Measurements from ENCODE around the gene CHRND. TPM values are rescaled to one million over a fixed set of nuclear protein-coding genes. Genes with fewer than 3 reads are reported as not detected.
A peak's percentile ranks its signal among the peaks of the same experiment; 100 is the strongest.

CHRND gene
- total and polyA plus RNA-seq, 2 of the 8 experiments (the other 6 are each of a cell fraction or from before 2014, with no cell fraction given): 0.24 TPM; not detected in 1

- FAIRE-seq (no peak), DNase-seq (ENCODE audit: low read depth in 1 of 2, low spot score in 2 of 2) (no peak)
- no peak overlapping the region for H3K9ac ChIP-seq (replicated peaks in 1 of 4; ENCODE audit: extremely low read depth in 1 of 4, low read depth in 3 of 4, low read length in 3 of 4)
- no peak overlapping the region for H2BK120ac ChIP-seq (replicated peaks; ENCODE audit: low read depth, low read length)
- H2BK20ac ChIP-seq (ENCODE audit: low read length): 0 out of 2 replicates have a peak overlapping the region, but pooled peaks have one; percentile 32
- H3K4me1 ChIP-seq (replicated peaks in 1 of 4; ENCODE audit: control insufficient read depth in 3 of 4, insufficient read depth in 4 of 4, low read length in 3 of 4): peaks cover 0 to 41% (median 23%) of the 10 kb centered on the region in 4 experiments; a peak in 6 of 7 replicates
- H3K23ac ChIP-seq (ENCODE audit: insufficient read length): no peak overlapping the region
- peaks cover 4 to 8% of the 10 kb centered on the region in 2 experiments for H4K20me1 ChIP-seq (replicated peaks in 1 of 2; ENCODE audit: control insufficient read depth in 1 of 2, insufficient read depth in 2 of 2, low read length in 2 of 2)
- H3K4ac ChIP-seq (replicated peaks; ENCODE audit: insufficient read length, low read depth, low read length): no peak overlapping the region
- H3K4me2 ChIP-seq (ENCODE audit: insufficient read depth in 1 of 2, low read depth in 2 of 2, low read length in 2 of 2): peak overlapping the region; percentile 56 to 79; a peak in 3 of 4 replicates
- peaks cover 35 to 56% (median 49%) of the 10 kb centered on the region in 4 experiments for H3K27me3 ChIP-seq (replicated peaks in 1 of 4; ENCODE audit: control insufficient read depth in 3 of 4, extremely low read depth in 1 of 4, insufficient read depth in 3 of 4, low read length in 3 of 4)
- H2BK5ac ChIP-seq (ENCODE audit: low read depth, low read length): no peak overlapping the region
- H4K5ac ChIP-seq (ENCODE audit: insufficient read length, low read depth, low read length): no peak overlapping the region
- peaks cover 0 to 11% (median 0%) of the 10 kb centered on the region in 4 experiments; a peak in 1 of 8 replicates for H3K36me3 ChIP-seq (ENCODE audit: control insufficient read depth in 2 of 4, insufficient read depth in 4 of 4, low read length in 3 of 4)
- no peak overlapping the region for H4K8ac ChIP-seq (ENCODE audit: extremely low read depth, insufficient read depth, low read length)
- no peak overlapping the region for H2AFZ ChIP-seq (ENCODE audit: low read length)
- no peak overlapping the region for H2BK15ac ChIP-seq (ENCODE audit: low read length)
- H4K91ac ChIP-seq (replicated peaks; ENCODE audit: insufficient read length, low read length): no peak overlapping the region
- H2BK12ac ChIP-seq (ENCODE audit: low read depth, low read length): no peak overlapping the region
- no peaks in the 10 kb centered on the region for H3K79me2 ChIP-seq (ENCODE audit: control insufficient read depth in 1 of 2, insufficient read depth in 2 of 2, low read length in 2 of 2)
- TF ChIP-seq MAX (IDR thresholded peaks at IDR 0.05) (no peak), SP4 (IDR thresholded peaks at IDR 0.05; ENCODE audit: low read length) (no peak), EP300 (IDR thresholded peaks at IDR 0.05; ENCODE audit: borderline replicate concordance in 1 of 2, low read depth in 2 of 2, low read length in 2 of 2) (no peak), TAF1 (IDR thresholded peaks at IDR 0.05; ENCODE audit: low read depth, low read length) (no peak), CEBPB (IDR thresholded peaks at IDR 0.05; ENCODE audit: low read depth, low read length) (no peak), CBX5 (IDR thresholded peaks at IDR 0.05; ENCODE audit: low read depth, low read length) (no peak), POLR2A (IDR thresholded peaks at IDR 0.05; ENCODE audit: control extremely low read depth in 1 of 2, low read depth in 2 of 2, low read length in 2 of 2) (no peak), ATF2 (IDR thresholded peaks at IDR 0.05; ENCODE audit: low read length) (no peak)
- no peak overlapping the region; the same call in 1 of the 2 replicates for H3K18ac ChIP-seq (ENCODE audit: extremely low read depth, low read length)
- H3K4me3 ChIP-seq (ENCODE audit: extremely low read depth in 1 of 4, insufficient read depth in 2 of 4, low read depth in 3 of 4, low read length in 4 of 4): peak overlapping the region in 1 of 4 experiments; percentile 62; a peak in 1 of 8 replicates
- H3K14ac ChIP-seq (ENCODE audit: insufficient read length): no peak overlapping the region
- no peak overlapping the region for H3K27ac ChIP-seq (ENCODE audit: low read depth, low read length)
- H2AK5ac ChIP-seq (ENCODE audit: low read depth, low read length): 0 out of 2 replicates have a peak overlapping the region, but pooled peaks have one; percentile 49
- CTCF ChIA-PET (ENCODE audit: partially characterized antibody): interaction anchor here (1.0 to 3.6 kb wide), 6 partner anchors 10 to 44 kb away, joined by 3 to 32 read pairs (median 4); partner anchors contain the start of gene PRSS56
- no peaks in the 10 kb centered on the region; a peak in 1 of 4 replicates for H3K9me3 ChIP-seq (ENCODE audit: insufficient read depth in 2 of 2, low read depth in 1 of 2, low read length in 1 of 2)
- no peaks in the 10 kb centered on the region for H3K79me1 ChIP-seq (ENCODE audit: low read depth, low read length)
- POLR2A ChIA-PET (ENCODE audit: partially characterized antibody): interaction anchor here (0.6 to 1.6 kb wide), 6 partner anchors 15 to 102 kb away, joined by 3 to 5 read pairs (median 4); no protein-coding TSS in a partner anchor
- peaks cover 12% of the 10 kb centered on the region; the same call in 1 of the 2 replicates for H3K23me2 ChIP-seq (ENCODE audit: low read depth, low read length)
- H3K56ac ChIP-seq (replicated peaks; ENCODE audit: insufficient read length, low read depth, low read length): no peak overlapping the region
- 73% methylated on average over 5 of the region's 5 CpGs; no CpG with 5 or more reads in 1 of the 2 experiments for WGBS, 2 experiments (ENCODE audit: extremely low coverage in 1 of 2, insufficient coverage in 1 of 2, insufficient read length in 1 of 2, insufficient replicate concordance in 2 of 2, low coverage in 1 of 2, low lambda C conversion rate in 2 of 2, missing lambda C conversion rate in 1 of 2)
Observed at GRCh38 chr2:232488721-232489300, 37.1 kb upstream of the CHRND start.
